HCT116 (cell line): ENCODE results near the gene UBXN2A. TPM values are rescaled to one million over a fixed set of nuclear protein-coding genes. Genes with fewer than 3 reads are reported as not detected.

ENCODE experiments used
- ATAC-seq: fragments of 200-7000 bp; cut with Tn5 transposase; 2 replicates; pipeline ENCODE4 v1.9.1; 2020; ENCODE audit warnings: mild to moderate bottlenecking, moderate library complexity
- BruUV-seq: library from RNA; stranded (reverse); fragments of 400-500 nt; replicated peaks from 2 replicates; lab custom pipeline; 2021; lab: Mats Ljungman, UMichigan
- CTCF ChIA-PET: fragments of 300-600 bp; sonication (Branson Sonifier 250); formaldehyde crosslinking; loops from one replicate; lab custom pipeline; 2021; ENCODE audit warnings: antibody characterized with exemption; lab: Charles Lee
- POLR2A ChIA-PET: fragments of 300-600, 350-600 bp; sonication (Branson Sonifier 250); formaldehyde crosslinking; loops from one replicate; lab custom pipeline; 2021; ENCODE audit warnings: antibody characterized with exemption; lab: Charles Lee
- RAD21 ChIA-PET, 2 experiments: fragments of 300-600 bp; sonication (Branson Sonifier 250); formaldehyde crosslinking; loops; one replicate each; lab custom pipeline; 2023; ENCODE audit warnings: low total read pairs in 2 of 2; ENCODE audit not compliant: uncharacterized antibody in 2 of 2, unreplicated experiment in 2 of 2, low non-redundant PET in 1 of 2; lab: Charles Lee
- DNase-seq: peaks from one replicate; pipeline ENCODE4 v3.0.0-alpha.2; 2010; ENCODE audit warnings: low read depth, low spot score
- H2AFZ ChIP-seq: fragments of 200-600 bp; shearing (Covaris generic), sonication (generic); 2 replicates; pipeline ENCODE4 v1.6.1; 2017; ENCODE audit warnings: low read depth, mixed run types, mixed read lengths, antibody characterized with exemption, low read length; ENCODE audit not compliant: poor library complexity, severe bottlenecking
- H3K27ac ChIP-seq: 2 replicates; pipeline ENCODE4 v1.5.1; 2012; ENCODE audit warnings: low read depth, low read length
- H3K27me3 ChIP-seq: fragments of 200-600 bp; sonication (generic); 2 replicates; pipeline ENCODE4 v1.6.1; 2016; ENCODE audit warnings: mixed run types, low read length, mixed read lengths; ENCODE audit not compliant: insufficient read depth
- H3K36me3 ChIP-seq, 2 experiments: fragments of 200-500 bp in 1 of 2; fragments of 200-600 bp in 1 of 2; sonication (Bioruptor generic) in 1 of 2; sonication (generic) in 1 of 2; 2 replicates each; pipeline versions ENCODE4 v1.5.1 to v1.6.1; 2014 to 2016; ENCODE audit warnings: low read length in 2 of 2, inconsistent platforms in 1 of 2, mixed read lengths in 1 of 2, mixed run types in 1 of 2; ENCODE audit not compliant: insufficient read depth in 2 of 2, control insufficient read depth in 1 of 2
- H3K4me1 ChIP-seq, 2 experiments: fragments of 200-600 bp in 1 of 2; sonication (generic) in 1 of 2; 2 replicates each; pipeline versions ENCODE4 v1.5.1 to v1.6.1; 2012 to 2017; ENCODE audit warnings: low read length in 2 of 2, inconsistent platforms in 1 of 2, mild to moderate bottlenecking in 1 of 2, mixed read lengths in 1 of 2, mixed run types in 1 of 2, moderate library complexity in 1 of 2; ENCODE audit not compliant: insufficient read depth in 2 of 2, control insufficient read depth in 1 of 2
- H3K4me2 ChIP-seq: fragments of 200-600 bp; sonication (generic); 2 replicates; pipeline ENCODE4 v1.6.1; 2017; ENCODE audit warnings: mixed run types, low read length, mixed read lengths
- H3K4me3 ChIP-seq, 2 experiments: fragments of 200-600 bp in 1 of 2; sonication (generic) in 1 of 2; replicated peaks in 1 of 2; 2 replicates each; pipeline ENCODE4 v1.5.1; 2011 to 2016; ENCODE audit warnings: low read length in 2 of 2, control low read depth in 1 of 2, low read depth in 1 of 2, mild to moderate bottlenecking in 1 of 2, mixed read lengths in 1 of 2, mixed run types in 1 of 2
- H3K79me2 ChIP-seq: fragments of 200-600 bp; sonication (generic); 2 replicates; pipeline ENCODE4 v1.6.1; 2017; ENCODE audit warnings: mild to moderate bottlenecking, mixed run types, low read length, moderate library complexity, mixed read lengths; ENCODE audit not compliant: insufficient read depth
- H3K9ac ChIP-seq: fragments of 200-600 bp; sonication (generic); 2 replicates; pipeline ENCODE4 v1.6.1; 2016; ENCODE audit warnings: low read length, mixed read lengths
- H3K9me2 ChIP-seq: fragments of 200-600 bp; sonication (generic), shearing (Covaris generic); 2 replicates; pipeline ENCODE4 v1.6.1; 2017; ENCODE audit warnings: mixed run types, mild to moderate bottlenecking, moderate library complexity; ENCODE audit not compliant: insufficient read depth
- H3K9me3 ChIP-seq, 2 experiments: fragments of 200-500 bp in 1 of 2; fragments of 200-600 bp in 1 of 2; sonication (Bioruptor generic) in 1 of 2; sonication (generic) in 1 of 2; 2 replicates each; pipeline ENCODE4 v1.6.1; 2014 to 2017; ENCODE audit warnings: low read length in 2 of 2, mixed read lengths in 2 of 2, inconsistent platforms in 1 of 2, low read depth in 1 of 2, mild to moderate bottlenecking in 1 of 2, mixed run types in 1 of 2, moderate library complexity in 1 of 2; ENCODE audit not compliant: control insufficient read depth in 1 of 2, insufficient read depth in 1 of 2
- H4K20me1 ChIP-seq: fragments of 200-600 bp; sonication (generic), shearing (Covaris generic); 2 replicates; pipeline ENCODE4 v1.6.1; 2017; ENCODE audit warnings: mixed run types, mild to moderate bottlenecking, moderate library complexity; ENCODE audit not compliant: insufficient read depth
- CBX3 ChIP-seq: IDR thresholded peaks from 2 replicates; pipeline ENCODE4 v1.6.1; 2012; ENCODE audit warnings: low read depth
- CTCF ChIP-seq, 3 experiments: fragments of 200-600 bp in 1 of 3; sonication (generic) in 1 of 3; IDR thresholded peaks in 2 of 3; conservative IDR thresholded peaks in 1 of 3; 2 replicates each; pipeline ENCODE4 v1.5.1; 2012 to 2017; ENCODE audit warnings: low read depth in 2 of 3, low read length in 2 of 3, antibody characterized with exemption in 1 of 3, borderline replicate concordance in 1 of 3, control low read depth in 1 of 3, mild to moderate bottlenecking in 1 of 3, mixed read lengths in 1 of 3, mixed run types in 1 of 3, moderate library complexity in 1 of 3; ENCODE audit not compliant: insufficient read depth in 1 of 3
- ELF1 ChIP-seq: IDR thresholded peaks from 2 replicates; pipeline ENCODE4 v1.6.1; 2012; ENCODE audit warnings: low read depth, borderline replicate concordance
- FOSL1 ChIP-seq: IDR thresholded peaks from 2 replicates; pipeline ENCODE4 v1.6.1; 2012; ENCODE audit warnings: low read depth
- MAX ChIP-seq: IDR thresholded peaks from 2 replicates; pipeline ENCODE4 v1.6.1; 2012
- POLR2A ChIP-seq: IDR thresholded peaks from 2 replicates; pipeline ENCODE4 v1.7.0; 2011; ENCODE audit warnings: borderline replicate concordance; ENCODE audit not compliant: insufficient read depth, insufficient read length; ENCODE audit errors: extremely low read depth
- POLR2AphosphoS5 ChIP-seq: IDR thresholded peaks from 2 replicates; pipeline ENCODE4 v1.6.1; 2011; ENCODE audit warnings: mild to moderate bottlenecking, low read depth, low read length, moderate library complexity
- RAD21 ChIP-seq: IDR thresholded peaks from 2 replicates; pipeline ENCODE4 v1.6.1; 2012; ENCODE audit warnings: low read depth, mild to moderate bottlenecking
- REST ChIP-seq: IDR thresholded peaks from 2 replicates; pipeline ENCODE4 v1.6.1; 2012; ENCODE audit warnings: low read depth
- SIN3A ChIP-seq: IDR thresholded peaks from 2 replicates; pipeline ENCODE4 v1.6.1; 2012; ENCODE audit warnings: low read depth
- SRF ChIP-seq: IDR thresholded peaks from 2 replicates; pipeline ENCODE4 v1.6.1; 2012; ENCODE audit warnings: low read depth
- ZBTB33 ChIP-seq: IDR thresholded peaks from 2 replicates; pipeline ENCODE4 v1.6.1; 2011; ENCODE audit warnings: mild to moderate bottlenecking, low read length, moderate library complexity; ENCODE audit not compliant: insufficient replicate concordance; ENCODE audit errors: extremely low read depth
- ZFX ChIP-seq: fragments of 450-650 bp; IDR thresholded peaks from 2 replicates; pipeline ENCODE4 v1.6.1; 2017
- intact Hi-C: fragments of 100-400 bp; cut with micrococcal nuclease; formaldehyde crosslinking; loops from 2 replicates; pipeline ENCODE4 v1.10.0; 2022
- total RNA-seq: library from RNA; stranded (reverse); gene quantifications from one replicate; pipeline ENCODE4 v1.2.1, GENCODE V29; 2021; ENCODE audit not compliant: unreplicated experiment

UBXN2A gene
- total RNA-seq, 1 experiment from 2014 or later, result 14.1 TPM

- Histone ChIP-seq H3K9ac (no peak overlapping the region), H3K4me1 (peaks cover 0 to 12% of the 10 kb centered on the region in 2 experiments; a peak in 2 of 4 replicates), H4K20me1 (no peaks in the 10 kb centered on the region), H3K4me2 (no peak overlapping the region), H3K27ac (no peak overlapping the region), H3K9me2 (no peaks in the 10 kb centered on the region), H3K9me3 (no peaks in the 10 kb centered on the region), H3K4me3 (no peak overlapping the region), H3K79me2 (peaks cover 47% of the 10 kb centered on the region), H3K27me3 (no peaks in the 10 kb centered on the region), H2AFZ (no peak overlapping the region), H3K36me3 (no peaks in the 10 kb centered on the region)
- TF ChIP-seq CBX3 (no peak), MAX (no peak), SIN3A (no peak), FOSL1 (no peak), ELF1 (no peak), CTCF (IDR thresholded peaks at IDR 0.05 in 2 of 3, conservative IDR thresholded peaks at IDR 0.05 in 1 of 3; ENCODE audit: borderline replicate concordance in 1 of 3, insufficient read depth in 1 of 3, low read depth in 2 of 3, low read length in 2 of 3) (no peak), ZFX (no peak), SRF (no peak), REST (no peak), RAD21 (no peak), POLR2A (no peak), ZBTB33 (no peak), POLR2AphosphoS5 (no peak)
- intact Hi-C loops, result no loop called here
- ChIA-PET POLR2A (no interaction called here), RAD21 (no interaction called here), CTCF (no interaction called here)
- BruUV-seq, result no TSS peak
- no peak for DNase-seq
- no peak for ATAC-seq
These were observed 14.2 kb downstream of the UBXN2A start for GRCh38 chr2:23954325-23955014.
